Amygdala (tissue), 56 donors: Measurements from ENCODE around the gene GPRIN2.
A peak's percentile ranks its signal among the peaks of the same experiment; 100 is the strongest.
"Not testable (repeated sequence)": the region's sequence is repeated elsewhere in the genome, so short reads cannot be mapped to it uniquely, and the experiment has no call there.

Experiments
- DNase-seq, 56 donors: peaks; one replicate each; lab custom pipeline; 2025; lab: John Stamatoyannopoulos, UW

Gene GPRIN2

DNA sequence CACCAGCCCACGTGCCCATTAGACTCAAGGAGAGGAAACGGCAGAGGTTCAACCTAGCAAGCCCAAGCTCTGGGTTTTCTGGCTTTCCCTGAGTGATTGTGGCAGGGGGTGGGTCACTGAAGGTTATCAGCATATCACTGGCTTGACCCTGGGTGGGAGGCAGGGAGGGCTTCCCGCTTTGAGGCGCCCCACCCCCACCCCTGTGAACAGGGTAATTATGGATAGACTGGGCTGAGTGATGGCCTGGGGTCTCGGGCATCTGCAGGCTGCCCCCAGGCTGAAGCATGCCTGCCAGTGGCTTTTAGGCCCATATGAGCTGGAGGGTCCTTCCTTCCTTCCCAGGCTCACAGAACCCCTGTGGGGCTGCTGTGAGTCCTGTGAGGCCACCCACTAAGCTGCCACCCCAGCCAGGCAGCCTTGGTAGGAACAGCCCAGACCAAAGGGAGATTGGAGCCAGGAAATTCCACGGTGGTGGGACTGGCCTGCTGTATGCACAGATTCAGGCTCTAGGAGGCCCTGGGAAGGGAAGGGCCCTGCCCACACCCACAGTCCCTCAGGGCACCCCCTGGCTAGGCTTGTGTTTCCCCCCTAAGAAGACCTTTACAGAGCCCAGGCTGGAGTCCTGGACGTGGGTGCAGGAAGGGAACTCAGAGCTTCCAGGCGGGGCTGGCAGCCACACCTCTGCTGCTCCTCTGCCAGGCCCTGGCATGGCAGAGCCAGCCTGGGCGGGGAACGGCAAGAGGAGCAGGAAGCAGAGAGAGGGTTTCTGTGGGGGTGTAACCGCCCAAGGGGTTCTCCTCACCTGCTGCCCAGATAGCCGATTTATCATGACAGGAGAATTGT, 33.1 kb downstream of the GPRIN2 start:
- no peak for DNase-seq

DNA sequence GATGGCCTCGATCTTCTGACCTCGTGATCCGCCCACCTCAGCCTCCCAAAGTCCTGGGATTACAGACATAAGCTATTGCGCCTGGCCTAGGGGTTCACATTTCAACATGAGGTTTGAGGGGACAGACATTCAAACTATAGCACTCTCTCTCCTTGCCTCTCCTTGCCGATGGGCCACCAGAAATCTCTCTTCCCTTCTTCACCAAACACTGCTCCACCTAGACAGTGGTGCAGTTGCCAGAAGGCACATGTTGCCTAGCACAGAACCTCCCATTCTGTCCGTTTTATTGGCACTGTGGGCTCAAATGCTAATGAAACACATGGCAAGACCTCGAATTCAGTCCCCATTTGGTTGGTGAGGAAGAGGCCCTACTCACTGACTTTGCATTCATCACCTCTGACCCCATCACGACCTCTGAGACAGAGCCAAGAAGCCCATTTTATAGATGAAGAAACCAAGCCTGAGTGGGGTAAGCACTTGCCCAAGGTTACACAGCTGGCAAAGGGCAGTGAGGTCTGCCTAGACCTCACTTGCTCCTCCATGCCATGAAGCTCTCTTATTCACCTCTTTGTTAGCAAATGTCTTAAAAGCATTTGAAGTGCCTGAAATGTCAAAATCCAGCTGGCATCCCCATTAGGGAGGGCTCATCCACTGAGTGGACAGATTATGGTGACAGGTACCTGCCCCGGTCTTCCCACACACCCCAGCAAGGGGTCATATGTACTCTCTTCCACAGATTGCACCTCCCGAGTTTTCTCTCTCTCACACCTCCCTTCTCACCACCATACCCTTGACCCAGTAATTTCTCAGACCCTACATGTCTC, 34.0 kb downstream of the GPRIN2 start:
- DNase-seq, result no peak

GRCh38 chr10:46520941-46521340, 35.5 kb downstream of the GPRIN2 start:
- DNase-seq, result peak in 2 of 56 donors; percentile 26 to 69

DNA sequence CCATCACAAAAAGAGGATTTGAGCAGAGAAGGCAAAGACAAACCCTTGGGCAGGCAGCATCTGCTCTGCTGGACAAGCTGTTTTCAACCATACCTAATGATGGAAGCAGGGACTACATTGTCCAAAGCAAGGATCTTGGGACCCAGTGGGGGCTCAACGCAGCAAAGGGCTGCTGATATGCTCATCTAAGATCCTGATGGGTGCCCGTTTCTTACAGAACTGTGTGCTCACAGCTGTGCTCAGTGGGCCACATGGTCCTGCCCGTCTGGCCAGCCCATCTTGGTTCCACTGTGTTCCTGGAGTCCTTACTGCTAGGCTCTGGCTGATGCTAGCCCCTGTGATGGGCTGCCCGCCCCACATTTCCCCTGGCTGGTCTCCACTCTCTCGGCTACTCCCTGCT, 36.1 kb downstream of the GPRIN2 start:
- DNase-seq, result no peak

DNA sequence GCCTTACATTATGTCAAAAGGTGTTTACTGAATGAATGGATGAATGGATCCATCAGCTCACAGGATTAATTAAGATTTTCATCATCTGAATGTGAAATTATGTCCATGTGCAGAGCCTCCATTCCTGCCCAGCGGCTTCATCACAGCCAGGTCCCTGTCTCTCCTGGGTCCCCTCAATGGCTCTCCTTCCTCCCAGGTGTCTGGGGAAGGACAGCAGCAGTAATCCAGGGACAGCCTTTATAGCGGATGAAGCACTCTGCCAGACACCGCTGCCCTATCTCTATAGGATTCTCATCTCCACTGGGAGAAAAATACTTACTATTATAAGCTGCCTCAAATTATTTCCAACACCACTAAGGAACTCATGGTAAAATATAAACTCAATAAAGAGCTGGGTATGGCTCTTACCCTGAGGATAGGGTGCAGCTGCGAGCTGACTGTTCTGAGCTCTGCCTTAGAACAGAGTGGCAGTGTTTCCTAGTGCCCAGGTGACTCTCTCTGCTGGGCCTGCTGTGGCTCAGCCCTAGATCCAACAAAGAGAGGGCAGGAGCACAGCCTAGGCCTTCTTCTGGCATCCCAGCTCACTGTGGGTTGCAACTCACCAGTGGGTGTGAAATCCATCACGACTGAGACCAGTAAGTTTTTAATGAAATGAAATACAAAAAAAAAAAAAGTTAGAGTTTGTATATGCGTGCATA, 38.3 kb downstream of the GPRIN2 start:
- no peak for DNase-seq

DNA sequence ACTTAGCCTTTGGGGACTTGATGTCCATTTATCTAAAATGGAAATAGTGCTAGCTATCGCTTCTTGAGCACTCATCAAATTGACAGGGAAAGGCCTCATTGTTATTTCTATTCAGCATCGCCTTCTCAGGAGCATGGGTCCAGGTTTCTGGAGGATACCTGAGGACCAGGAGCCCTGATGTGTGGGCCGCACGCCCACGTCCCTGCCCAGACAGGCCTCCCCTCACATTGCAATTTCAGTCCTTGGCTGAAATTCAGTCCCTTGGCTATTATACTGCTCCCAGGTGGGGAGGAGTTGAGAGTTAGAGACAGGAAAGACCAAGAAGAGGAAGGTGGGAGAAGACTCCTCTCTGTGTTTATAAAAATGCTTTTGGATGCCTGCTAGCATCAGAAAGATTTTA, 38.9 kb downstream of the GPRIN2 start:
- no peak for DNase-seq

- no peak for DNase-seq
These were observed 39.6 kb downstream of the GPRIN2 start for GRCh38 chr10:46516660-46517416.

- no peak for DNase-seq
These were observed 40.7 kb downstream of the GPRIN2 start for GRCh38 chr10:46515793-46516192.

GRCh38 chr10:46515366-46515765, 41.1 kb downstream of the GPRIN2 start:
- DNase-seq, result no peak

- DNase-seq, result no peak
These were observed 41.6 kb downstream of the GPRIN2 start for GRCh38 chr10:46514899-46515298.

DNA sequence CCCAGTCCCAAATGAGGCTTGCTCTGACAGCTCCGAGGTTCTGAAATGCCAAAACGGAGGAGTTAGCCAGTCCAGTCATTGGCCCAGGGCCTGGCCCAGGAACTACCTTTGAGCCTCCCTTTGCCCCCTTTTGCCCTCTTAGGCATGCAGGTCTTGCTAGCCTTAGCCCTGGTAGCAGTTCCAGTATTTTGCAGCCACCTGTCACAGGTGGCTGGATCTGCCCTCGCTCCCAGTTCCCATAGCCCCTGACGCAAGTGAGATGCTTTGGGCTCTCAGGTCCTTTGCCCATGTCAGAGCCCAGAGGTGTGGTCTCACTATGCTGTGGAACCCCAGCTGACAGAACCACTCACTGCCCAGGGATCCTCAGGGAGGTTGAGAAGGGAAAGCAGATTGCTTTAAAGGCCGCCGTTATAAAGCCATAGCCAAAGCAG, 42.0 kb downstream of the GPRIN2 start:
- no peak for DNase-seq

- not testable (repeated sequence) for DNase-seq
These were observed 43.1 kb downstream of the GPRIN2 start for GRCh38 chr10:46513333-46513732.

GRCh38 chr10:46512725-46513124, 43.7 kb downstream of the GPRIN2 start:
- DNase-seq, result not testable (repeated sequence)

- DNase-seq, result not testable (repeated sequence)
These were observed 44.5 kb downstream of the GPRIN2 start for GRCh38 chr10:46512002-46512401.
